Choroid plexus epithelial cell (primary cell): ENCODE results near the gene ZMYM4.

ENCODE experiments used
- DNase-seq: peaks from one replicate; pipeline ENCODE4 v3.0.0-alpha.2; 2010; ENCODE audit warnings: low read depth
- H3K4me3 ChIP-seq: 2 replicates; pipeline ENCODE4 v1.5.1; 2011; ENCODE audit warnings: low read depth, mild to moderate bottlenecking, control low read depth, low read length, moderate library complexity
- TF ChIP-seq, protein P1 (sequence below): conservative IDR thresholded peaks from 2 replicates; pipeline ENCODE4 v1.5.1; 2011; ENCODE audit warnings: low read depth, mild to moderate bottlenecking, control low read depth, inconsistent platforms, low read length, moderate library complexity

Gene ZMYM4

DNA sequence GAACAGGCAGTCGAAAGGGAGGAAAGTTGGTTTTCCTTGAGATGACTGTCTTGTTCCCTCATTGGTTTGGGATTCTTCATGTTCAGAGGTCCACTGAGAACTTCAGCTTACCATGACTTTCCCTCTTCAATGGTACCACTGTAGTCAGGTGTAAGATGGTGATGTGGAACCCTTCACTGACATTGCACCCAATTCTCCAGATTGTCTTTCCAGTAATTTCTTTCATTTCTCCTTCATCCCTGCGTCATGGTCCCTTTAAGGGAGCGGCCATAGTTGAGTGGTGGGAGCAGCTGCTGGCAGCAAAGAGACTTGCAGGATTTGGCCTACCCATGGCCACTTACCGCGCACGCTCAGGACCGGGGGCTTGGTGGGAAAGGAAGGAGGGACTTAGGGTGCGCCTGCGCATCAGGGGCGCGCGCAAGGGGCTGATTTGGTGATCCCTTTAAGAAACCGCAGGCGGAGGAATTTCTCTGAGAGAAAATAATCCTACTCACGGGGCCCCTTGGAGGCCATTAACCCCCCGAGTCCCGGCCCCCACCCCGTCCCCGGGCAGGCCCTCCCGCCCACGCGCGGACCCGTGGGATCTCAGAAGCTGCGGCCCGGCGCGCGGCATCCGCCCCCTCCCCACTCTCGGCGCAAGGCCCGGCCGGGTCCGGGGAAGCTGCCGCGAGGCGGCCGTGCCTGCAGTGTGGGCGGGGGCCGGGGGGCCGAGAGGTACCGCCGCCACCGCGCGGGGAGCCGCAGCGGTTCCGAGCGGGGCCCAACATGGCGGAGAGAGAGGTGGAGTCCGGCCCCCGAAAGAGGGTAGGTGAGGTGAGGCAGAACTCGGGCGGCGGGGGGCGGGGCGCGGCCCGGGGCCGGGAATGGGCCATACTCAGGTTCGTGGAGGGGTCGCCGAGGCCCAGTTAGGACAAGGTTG, at the start of gene ZMYM4:
Gene ZMYM4, plus strand, starts transcription at position 428 of the 919 bp plus-strand sequence. Its CDS starts 338 bp downstream, at position 766.
- TF ChIP-seq, protein P1, sequence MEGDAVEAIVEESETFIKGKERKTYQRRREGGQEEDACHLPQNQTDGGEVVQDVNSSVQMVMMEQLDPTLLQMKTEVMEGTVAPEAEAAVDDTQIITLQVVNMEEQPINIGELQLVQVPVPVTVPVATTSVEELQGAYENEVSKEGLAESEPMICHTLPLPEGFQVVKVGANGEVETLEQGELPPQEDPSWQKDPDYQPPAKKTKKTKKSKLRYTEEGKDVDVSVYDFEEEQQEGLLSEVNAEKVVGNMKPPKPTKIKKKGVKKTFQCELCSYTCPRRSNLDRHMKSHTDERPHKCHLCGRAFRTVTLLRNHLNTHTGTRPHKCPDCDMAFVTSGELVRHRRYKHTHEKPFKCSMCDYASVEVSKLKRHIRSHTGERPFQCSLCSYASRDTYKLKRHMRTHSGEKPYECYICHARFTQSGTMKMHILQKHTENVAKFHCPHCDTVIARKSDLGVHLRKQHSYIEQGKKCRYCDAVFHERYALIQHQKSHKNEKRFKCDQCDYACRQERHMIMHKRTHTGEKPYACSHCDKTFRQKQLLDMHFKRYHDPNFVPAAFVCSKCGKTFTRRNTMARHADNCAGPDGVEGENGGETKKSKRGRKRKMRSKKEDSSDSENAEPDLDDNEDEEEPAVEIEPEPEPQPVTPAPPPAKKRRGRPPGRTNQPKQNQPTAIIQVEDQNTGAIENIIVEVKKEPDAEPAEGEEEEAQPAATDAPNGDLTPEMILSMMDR, result peak; percentile 21
- peak; percentile 100 for DNase-seq
- peak within 1 kb of the TSS; percentile 83 for H3K4me3 ChIP-seq

GRCh38 chr1:35220976-35221375, 47.5 kb upstream of the ZMYM4 start:
- TF ChIP-seq, protein P1, result peak; percentile 69
- DNase-seq, result peak; percentile 46
- no peak overlapping the region for H3K4me3 ChIP-seq

DNA sequence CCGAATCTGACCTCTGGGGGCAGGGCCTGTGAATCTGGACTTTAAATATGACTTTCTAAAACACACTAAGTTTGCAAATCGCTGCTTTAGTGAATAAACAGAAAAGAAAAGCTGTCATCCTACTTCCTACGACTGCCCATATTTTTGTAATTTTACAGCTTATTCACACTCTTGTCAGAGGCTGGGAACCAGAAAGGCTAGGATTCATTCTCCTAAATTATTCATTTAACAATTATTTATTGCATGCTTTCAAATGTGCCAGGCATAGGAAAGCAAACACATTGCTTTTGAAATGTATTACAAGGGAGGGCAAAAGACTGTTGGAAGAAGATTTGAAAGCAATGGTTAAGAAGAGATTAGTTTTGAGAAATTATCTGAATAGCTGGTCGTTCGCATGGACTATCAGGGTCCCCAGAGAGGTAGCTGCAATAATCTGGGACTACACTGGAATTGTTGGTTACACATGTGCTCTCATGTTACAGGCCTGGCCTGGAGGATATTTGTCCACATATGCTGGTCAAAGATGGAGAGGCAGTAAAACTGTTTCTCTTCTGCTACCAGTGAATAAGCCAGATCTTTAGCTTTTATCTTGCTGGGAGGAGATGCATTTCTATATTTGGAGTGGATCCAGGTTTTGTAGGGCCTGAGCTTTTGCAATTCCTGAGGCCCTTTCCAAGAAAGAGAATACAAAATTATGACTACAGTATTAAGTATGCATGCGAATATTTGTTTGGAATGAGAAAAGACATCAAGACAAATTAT, 46.0 kb upstream of the ZMYM4 start:
- DNase-seq, result peak; percentile 89
- TF ChIP-seq, protein P1, result no peak
- no peak overlapping the region for H3K4me3 ChIP-seq

GRCh38 chr1:35223084-35223630, 45.4 kb upstream of the ZMYM4 start:
- TF ChIP-seq, protein P1, result no peak
- no peak for DNase-seq
- no peak overlapping the region for H3K4me3 ChIP-seq

- no peak for DNase-seq
- TF ChIP-seq, protein P1, result no peak
- H3K4me3 ChIP-seq, result no peak overlapping the region
Measured at GRCh38 chr1:35226546-35226945, 42.0 kb upstream of the ZMYM4 start.

- DNase-seq, result no peak
- TF ChIP-seq, protein P1, result no peak
- H3K4me3 ChIP-seq, result no peak overlapping the region
Measured at GRCh38 chr1:35229587-35230360, 38.7 kb upstream of the ZMYM4 start.
